HepG2 (cell line): Measurements from ENCODE around the gene KANSL1. TPM values are rescaled to one million over a fixed set of nuclear protein-coding genes. Genes with fewer than 3 reads are reported as not detected.

Source experiments
- AKNA ChIP-seq: sonication (generic); formaldehyde crosslinking; IDR thresholded peaks from 2 replicates; pipeline ENCODE4 v1.4.0; 2020; ENCODE audit warnings: missing genetic modification reagents, borderline replicate concordance
- FOXM1 ChIP-seq: sonication (generic); formaldehyde crosslinking; IDR thresholded peaks from 2 replicates; pipeline ENCODE4 v1.5.0; 2020; ENCODE audit warnings: missing genetic modification reagents
- GPBP1L1 ChIP-seq: sonication (generic); formaldehyde crosslinking; IDR thresholded peaks from 2 replicates; pipeline ENCODE4 v1.5.0; 2020; ENCODE audit warnings: mild to moderate bottlenecking, missing genetic modification reagents
- KDM2A ChIP-seq: sonication (generic); formaldehyde crosslinking; IDR thresholded peaks from 2 replicates; pipeline ENCODE4 v1.4.0; 2020; ENCODE audit warnings: low read depth, missing genetic modification reagents, borderline replicate concordance
- MEIS2 ChIP-seq: sonication (generic); formaldehyde crosslinking; IDR thresholded peaks from 2 replicates; pipeline ENCODE4 v1.9.0; 2021; ENCODE audit warnings: mild to moderate bottlenecking, missing genetic modification reagents
- POLR2A ChIP-seq, 2 experiments: IDR thresholded peaks; 2 replicates each; pipeline ENCODE4 v1.6.1; 2011; ENCODE audit warnings: low read depth in 2 of 2, low read length in 2 of 2, mild to moderate bottlenecking in 1 of 2, moderate library complexity in 1 of 2; ENCODE audit not compliant: insufficient read depth in 1 of 2
- RBM39 ChIP-seq: fragments of 200-400 bp; formaldehyde crosslinking; IDR thresholded peaks from one replicate; pipeline ENCODE4 v1.6.1; 2018; ENCODE audit warnings: antibody characterized with exemption, mild to moderate bottlenecking, low read depth, low read length; ENCODE audit not compliant: poor library complexity, severe bottlenecking
- SIX4 ChIP-seq: sonication (generic); formaldehyde crosslinking; IDR thresholded peaks from 2 replicates; pipeline ENCODE4 v1.4.0; 2020; ENCODE audit warnings: missing genetic modification reagents
- TBX3 ChIP-seq: fragments of 450-650 bp; IDR thresholded peaks from 2 replicates; pipeline ENCODE4 v1.6.1; 2017; ENCODE audit warnings: antibody characterized with exemption, mild to moderate bottlenecking, inconsistent platforms, borderline replicate concordance
- ZNF3 ChIP-seq: IDR thresholded peaks from 2 replicates; pipeline ENCODE4 v1.7.0; 2017; ENCODE audit warnings: inconsistent platforms
- ZNF326 ChIP-seq: sonication (generic); formaldehyde crosslinking; IDR thresholded peaks from 2 replicates; pipeline ENCODE4 v1.4.0; 2020; ENCODE audit warnings: missing genetic modification reagents, borderline replicate concordance
- ZNF652 ChIP-seq: IDR thresholded peaks from 2 replicates; pipeline ENCODE4 v1.6.1; 2016; ENCODE audit warnings: low read depth, borderline replicate concordance
- ZSCAN20 ChIP-seq: sonication (generic); formaldehyde crosslinking; IDR thresholded peaks from 2 replicates; pipeline ENCODE4 v1.4.0; 2020; ENCODE audit warnings: missing genetic modification reagents, mild to moderate bottlenecking, borderline replicate concordance
- polyA plus RNA-seq, 8 experiments: library from polyadenylated mRNA; depleted of rRNA in 3 of 8; stranded (reverse) in 7 of 8; unstranded in 1 of 8; fragments of >200 nt; fragmentation: Illumina TruSeq in 4 of 8; extraction: Trizol in 4 of 8; gene quantifications; 2 replicates each; pipeline versions ENCODE4 v1.2.1 to v1.2.3, GENCODE V29; 2011 to 2016; ENCODE audit warnings: low read depth in 4 of 8, missing spikeins in 1 of 8, mixed read lengths in 1 of 8; ENCODE audit not compliant: insufficient read depth in 1 of 8
- total RNA-seq, 5 experiments: library from RNA; depleted of rRNA; stranded (reverse); fragments of >200 nt; fragmentation: Illumina TruSeq; extraction: Trizol; gene quantifications; 2 replicates each; pipeline ENCODE4 v1.2.3, GENCODE V29; 2016; ENCODE audit warnings: low read depth in 1 of 5
- TF ChIP-seq, protein P1 (sequence below): sonication (generic); formaldehyde crosslinking; IDR thresholded peaks from 2 replicates; pipeline ENCODE4 v1.4.0; 2020; ENCODE audit warnings: missing genetic modification reagents
- TF ChIP-seq, protein P2 (sequence below): IDR thresholded peaks from 2 replicates; pipeline ENCODE4 v1.6.1; 2016; ENCODE audit warnings: control low read depth
- TF ChIP-seq, protein P3 (sequence below): sonication (generic); formaldehyde crosslinking; IDR thresholded peaks from 2 replicates; pipeline ENCODE4 v1.5.1; 2020; ENCODE audit warnings: missing genetic modification reagents, mild to moderate bottlenecking, borderline replicate concordance

The KANSL1 gene
- total and polyA plus RNA-seq, 2 of the 13 experiments (the other 11 are each of a cell fraction or from before 2014, with no cell fraction given) = 24.0 to 59.6 TPM

- TF ChIP-seq AKNA (CRISPR knock-in tag) (no peak), ZSCAN20 (CRISPR knock-in tag) (no peak), MEIS2 (CRISPR knock-in tag) (no peak), ZNF326 (no peak), RBM39 (no peak), GPBP1L1 (CRISPR knock-in tag) (no peak), KDM2A (no peak; the same call in 1 of the 2 replicates), FOXM1 (no peak), TBX3 (no peak), POLR2A (IDR thresholded peaks at IDR 0.05; ENCODE audit: insufficient read depth in 1 of 2, low read depth in 2 of 2, low read length in 2 of 2) (peak; percentile 46 to 65), SIX4 (CRISPR knock-in tag) (no peak), ZNF652 (CRISPR knock-in tag) (no peak), ZNF3 (no peak)
- TF ChIP-seq, protein P1, sequence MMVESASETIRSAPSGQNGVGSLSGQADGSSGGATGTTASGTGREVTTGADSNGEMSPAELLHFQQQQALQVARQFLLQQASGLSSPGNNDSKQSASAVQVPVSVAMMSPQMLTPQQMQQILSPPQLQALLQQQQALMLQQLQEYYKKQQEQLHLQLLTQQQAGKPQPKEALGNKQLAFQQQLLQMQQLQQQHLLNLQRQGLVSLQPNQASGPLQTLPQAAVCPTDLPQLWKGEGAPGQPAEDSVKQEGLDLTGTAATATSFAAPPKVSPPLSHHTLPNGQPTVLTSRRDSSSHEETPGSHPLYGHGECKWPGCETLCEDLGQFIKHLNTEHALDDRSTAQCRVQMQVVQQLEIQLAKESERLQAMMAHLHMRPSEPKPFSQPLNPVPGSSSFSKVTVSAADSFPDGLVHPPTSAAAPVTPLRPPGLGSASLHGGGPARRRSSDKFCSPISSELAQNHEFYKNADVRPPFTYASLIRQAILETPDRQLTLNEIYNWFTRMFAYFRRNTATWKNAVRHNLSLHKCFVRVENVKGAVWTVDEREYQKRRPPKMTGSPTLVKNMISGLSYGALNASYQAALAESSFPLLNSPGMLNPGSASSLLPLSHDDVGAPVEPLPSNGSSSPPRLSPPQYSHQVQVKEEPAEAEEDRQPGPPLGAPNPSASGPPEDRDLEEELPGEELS (CRISPR knock-in tag) = no peak
- TF ChIP-seq, protein P2, sequence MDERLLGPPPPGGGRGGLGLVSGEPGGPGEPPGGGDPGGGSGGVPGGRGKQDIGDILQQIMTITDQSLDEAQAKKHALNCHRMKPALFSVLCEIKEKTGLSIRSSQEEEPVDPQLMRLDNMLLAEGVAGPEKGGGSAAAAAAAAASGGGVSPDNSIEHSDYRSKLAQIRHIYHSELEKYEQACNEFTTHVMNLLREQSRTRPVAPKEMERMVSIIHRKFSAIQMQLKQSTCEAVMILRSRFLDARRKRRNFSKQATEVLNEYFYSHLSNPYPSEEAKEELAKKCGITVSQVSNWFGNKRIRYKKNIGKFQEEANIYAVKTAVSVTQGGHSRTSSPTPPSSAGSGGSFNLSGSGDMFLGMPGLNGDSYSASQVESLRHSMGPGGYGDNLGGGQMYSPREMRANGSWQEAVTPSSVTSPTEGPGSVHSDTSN (CRISPR knock-in tag) = no peak
- TF ChIP-seq, protein P3, sequence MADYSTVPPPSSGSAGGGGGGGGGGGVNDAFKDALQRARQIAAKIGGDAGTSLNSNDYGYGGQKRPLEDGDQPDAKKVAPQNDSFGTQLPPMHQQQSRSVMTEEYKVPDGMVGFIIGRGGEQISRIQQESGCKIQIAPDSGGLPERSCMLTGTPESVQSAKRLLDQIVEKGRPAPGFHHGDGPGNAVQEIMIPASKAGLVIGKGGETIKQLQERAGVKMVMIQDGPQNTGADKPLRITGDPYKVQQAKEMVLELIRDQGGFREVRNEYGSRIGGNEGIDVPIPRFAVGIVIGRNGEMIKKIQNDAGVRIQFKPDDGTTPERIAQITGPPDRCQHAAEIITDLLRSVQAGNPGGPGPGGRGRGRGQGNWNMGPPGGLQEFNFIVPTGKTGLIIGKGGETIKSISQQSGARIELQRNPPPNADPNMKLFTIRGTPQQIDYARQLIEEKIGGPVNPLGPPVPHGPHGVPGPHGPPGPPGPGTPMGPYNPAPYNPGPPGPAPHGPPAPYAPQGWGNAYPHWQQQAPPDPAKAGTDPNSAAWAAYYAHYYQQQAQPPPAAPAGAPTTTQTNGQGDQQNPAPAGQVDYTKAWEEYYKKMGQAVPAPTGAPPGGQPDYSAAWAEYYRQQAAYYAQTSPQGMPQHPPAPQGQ (CRISPR knock-in tag) = no peak
These were observed 634 bp downstream of the KANSL1 start (continued) for GRCh38 chr17:46192439-46193150.
